GM21423 (cell line): ENCODE results near the gene UCHL5.
A peak's percentile ranks its signal among the peaks of the same experiment; 100 is the strongest.

Source experiments
- ATAC-seq: cut with Tn5 transposase; IDR thresholded peaks from one replicate; pipeline ENCODE4 v1.9.1; 2021; ENCODE audit warnings: mild to moderate bottlenecking, moderate library complexity; ENCODE audit not compliant: unreplicated experiment

UCHL5 gene, protein sequence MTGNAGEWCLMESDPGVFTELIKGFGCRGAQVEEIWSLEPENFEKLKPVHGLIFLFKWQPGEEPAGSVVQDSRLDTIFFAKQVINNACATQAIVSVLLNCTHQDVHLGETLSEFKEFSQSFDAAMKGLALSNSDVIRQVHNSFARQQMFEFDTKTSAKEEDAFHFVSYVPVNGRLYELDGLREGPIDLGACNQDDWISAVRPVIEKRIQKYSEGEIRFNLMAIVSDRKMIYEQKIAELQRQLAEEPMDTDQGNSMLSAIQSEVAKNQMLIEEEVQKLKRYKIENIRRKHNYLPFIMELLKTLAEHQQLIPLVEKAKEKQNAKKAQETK

DNA sequence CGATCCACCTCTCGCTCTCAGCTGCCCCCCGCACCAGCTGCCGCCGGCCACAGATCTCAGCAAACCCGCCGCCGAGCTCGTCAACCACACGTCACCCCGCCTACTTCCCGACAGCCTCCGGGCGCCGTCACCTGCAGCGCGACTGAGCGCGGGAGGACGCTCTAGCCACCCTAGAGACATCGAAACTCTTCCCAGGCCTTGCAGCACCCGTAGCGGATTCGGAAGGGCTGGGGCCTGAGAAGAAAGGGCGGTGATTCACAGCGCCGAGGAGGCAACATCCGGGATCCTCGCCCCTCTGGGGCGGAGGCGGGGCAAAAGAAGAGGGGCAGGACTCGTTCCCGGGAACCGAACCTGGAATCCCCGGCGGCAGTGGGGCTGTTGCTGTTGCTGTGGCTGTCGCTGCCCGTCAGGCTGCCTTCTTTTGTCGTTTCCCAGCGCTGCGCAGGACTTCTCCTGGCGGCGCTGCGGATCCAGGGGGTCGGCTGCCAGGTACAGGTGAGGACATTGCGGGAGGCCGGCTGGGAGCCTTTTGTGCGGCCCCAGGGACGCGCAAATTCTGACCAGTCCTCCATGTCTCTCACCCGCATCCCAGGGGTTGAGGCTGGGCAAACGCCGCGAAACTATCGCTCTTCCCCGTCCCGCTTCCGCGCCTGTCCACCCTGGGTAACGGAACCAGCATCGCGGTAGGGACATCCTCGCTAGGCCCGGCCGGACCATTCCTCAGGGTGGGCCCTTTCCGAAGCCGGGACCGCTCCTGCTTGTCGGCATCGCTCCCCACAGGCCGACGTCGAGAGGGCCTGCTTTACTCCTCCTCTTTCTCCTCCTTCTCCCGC, at the start of gene UCHL5, which contains the start of gene RO60:
Gene UCHL5, minus strand, starts transcription at position 79 of the 833 bp plus-strand sequence. CDS start 100 bp downstream, outside the sequence.
Gene RO60, plus strand, starts transcription at position 331 of the 833 bp plus-strand sequence. CDS start 9,443 bp downstream, outside the sequence.
- ATAC-seq, result peak; percentile 93

DNA sequence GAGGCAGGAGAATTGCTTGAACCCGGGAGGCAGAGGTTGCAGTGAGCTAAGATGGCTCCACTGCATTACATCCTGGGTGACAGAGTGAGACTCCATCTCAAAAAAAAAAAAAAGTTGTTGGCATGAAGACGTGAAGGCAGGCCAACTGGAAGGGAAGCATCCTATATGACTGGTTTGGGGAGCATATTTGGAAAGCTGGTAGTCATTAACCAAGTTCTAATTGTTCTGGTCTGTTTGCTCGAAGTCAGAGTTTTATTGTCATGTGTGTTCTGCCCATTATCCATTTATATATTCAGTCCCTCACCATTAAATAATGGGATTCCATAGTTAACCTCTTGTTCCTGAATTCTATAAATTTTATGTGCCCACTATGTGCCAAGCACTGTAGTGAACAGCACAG, 49.3 kb upstream of the UCHL5 start:
- no peak for ATAC-seq

DNA sequence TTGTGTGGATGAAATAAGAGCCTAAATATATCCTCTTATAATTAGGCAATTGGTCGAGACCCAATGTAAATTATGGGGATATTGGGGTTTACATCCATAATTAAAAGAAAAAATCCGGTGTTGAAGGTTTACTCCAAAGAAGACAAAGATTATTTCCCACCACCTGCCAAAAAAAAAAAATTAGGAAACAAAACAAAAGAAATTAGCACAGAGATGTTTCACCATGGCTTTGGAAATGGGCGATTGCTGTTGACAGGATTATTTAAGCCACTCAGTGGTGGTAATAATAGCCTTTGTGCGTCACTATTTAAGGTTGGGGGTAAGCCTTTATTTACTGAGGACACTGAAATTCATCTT, 46.6 kb upstream of the UCHL5 start:
- no peak for ATAC-seq

DNA sequence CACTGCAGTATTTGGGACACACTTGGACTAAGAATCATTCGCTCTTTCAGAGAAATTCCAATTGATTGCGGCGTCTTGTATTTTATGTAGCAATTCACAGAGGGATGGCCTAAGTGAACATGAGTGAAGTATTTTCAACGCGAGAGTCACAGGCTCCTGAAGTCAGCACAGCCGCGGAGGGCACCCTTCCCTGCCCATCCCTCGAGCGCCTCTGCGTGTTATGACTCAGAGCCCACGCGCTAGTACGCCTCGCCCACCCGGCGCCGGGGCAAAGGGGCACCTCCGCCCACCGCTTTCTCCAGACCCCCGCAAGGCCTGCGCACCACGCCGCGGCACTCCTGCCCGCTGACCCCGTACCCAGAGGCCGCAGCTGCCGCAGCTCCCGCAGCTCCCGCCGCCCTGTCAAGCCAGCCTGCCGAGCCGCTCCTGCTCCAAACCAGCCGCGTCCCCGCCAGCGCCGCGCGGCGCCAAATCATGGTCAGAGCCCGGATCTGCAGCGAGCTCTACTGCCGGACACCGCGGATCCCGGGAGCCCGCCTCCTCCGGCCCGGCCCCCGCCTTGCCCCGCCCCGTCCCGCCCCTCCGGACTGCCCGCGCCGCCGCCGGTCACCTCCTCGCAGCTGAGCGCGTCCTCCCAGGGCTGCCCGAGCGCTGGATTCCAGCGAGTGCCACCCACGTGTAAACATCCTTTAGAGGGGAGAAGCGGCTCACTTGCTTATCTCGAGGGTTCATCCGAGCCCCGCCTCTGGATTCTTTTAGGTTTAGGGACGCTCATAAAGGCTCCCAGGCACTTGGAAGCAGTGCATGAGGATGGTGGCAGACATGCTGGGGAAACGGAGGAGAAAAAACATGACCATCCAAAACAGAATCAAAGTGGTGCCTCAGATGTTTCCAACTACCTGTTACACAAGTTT, 46.0 kb upstream of the UCHL5 start, which contains the start of gene GLRX2:
Gene GLRX2, minus strand, starts transcription at position 508 of the 914 bp plus-strand sequence. Its CDS starts 32 bp downstream, at position 476.
- ATAC-seq, result peak; percentile 91

DNA sequence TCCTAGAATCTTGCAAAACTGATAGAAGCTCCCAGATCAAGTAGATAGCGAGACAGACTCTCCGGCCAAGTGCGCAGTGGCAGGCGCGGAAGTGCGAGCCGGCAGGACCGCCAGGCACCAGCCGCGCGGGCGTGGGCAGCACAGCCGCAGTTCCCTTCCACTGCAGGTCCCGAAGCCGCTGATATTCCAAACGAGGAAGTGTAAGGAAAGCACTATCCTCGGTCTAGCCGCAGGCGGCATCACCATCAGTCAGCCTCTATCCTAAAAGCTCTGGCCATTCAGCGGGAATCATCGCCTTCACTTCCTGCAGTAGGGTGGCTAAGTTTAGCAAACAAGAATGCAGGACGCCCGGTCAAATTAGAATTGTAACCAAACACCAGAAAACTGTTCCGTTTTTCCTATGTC, 45.3 kb upstream of the UCHL5 start:
- ATAC-seq, result peak; percentile 34

DNA sequence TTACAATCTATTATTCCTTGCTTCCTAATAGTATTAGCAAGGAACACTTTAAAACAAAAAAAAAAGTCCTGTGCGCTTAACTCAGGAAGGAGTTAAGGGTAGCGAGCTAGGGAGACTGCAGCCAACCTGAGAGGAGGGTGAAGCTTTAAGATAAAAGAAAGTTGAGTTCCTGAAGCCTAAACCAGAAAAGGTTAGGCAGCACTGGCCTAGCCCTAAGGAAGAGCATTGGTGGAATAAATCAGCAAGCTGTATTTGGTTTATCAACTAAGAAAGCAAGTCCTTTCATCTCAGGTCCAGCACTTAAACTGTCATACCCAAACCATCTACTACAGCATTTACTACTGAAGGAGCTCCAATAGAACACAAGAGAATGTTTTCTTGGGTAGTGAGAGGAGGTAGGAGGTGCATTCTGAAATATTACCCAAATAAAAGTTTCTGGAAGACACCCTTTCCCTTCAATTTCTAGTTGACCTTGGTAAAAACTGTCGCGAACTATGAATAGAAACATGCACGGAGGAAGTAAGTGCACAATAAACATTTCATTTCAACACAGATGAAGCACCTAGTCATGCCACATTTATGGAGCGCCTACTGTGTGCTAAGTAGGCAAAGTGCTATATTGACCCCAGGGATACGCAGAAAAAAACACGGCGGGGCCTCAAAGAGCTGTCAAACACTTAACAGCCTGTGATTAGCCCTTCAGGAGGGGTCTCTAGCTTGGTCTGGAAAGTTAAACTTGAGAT, 44.8 kb upstream of the UCHL5 start:
- ATAC-seq, result no peak

DNA sequence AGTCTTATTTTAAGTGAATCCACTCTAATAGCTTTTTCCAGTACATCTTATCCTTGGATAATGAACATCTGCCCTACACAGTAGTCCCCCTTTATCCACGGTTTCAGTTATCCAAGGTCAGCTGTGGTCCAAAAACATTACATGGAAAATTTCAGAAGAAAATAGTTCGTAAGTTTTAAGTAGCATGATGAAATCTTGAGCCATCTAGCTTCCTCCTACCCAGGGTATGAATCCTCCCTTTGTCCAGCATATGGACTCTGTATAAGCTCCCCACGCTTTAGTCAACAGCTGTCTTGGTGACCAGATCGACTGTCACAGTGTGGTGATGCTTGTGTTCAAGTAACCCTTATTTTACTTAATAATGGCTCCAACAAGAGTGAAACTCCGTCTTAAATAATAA, 43.5 kb upstream of the UCHL5 start:
- ATAC-seq, result no peak

DNA sequence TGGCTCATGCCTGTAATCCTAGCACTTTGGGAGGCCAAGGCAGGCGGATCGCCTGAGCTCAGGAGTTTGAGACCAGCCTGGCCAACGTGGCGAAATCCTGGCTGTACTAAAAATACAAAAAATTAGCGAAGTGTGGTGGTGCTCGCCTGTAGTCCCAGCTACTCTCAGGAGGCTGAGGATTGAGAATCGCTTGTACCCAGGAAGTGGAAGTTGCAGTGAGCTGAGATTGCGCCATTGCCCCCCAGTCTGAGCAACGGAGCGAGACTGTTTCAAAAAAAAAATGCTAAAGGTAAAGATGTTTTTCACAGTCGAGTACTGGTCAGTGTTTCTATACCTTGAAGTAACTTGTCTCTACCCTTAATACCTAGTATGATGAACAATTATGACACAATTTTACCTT, 35.0 kb upstream of the UCHL5 start:
- no peak for ATAC-seq

DNA sequence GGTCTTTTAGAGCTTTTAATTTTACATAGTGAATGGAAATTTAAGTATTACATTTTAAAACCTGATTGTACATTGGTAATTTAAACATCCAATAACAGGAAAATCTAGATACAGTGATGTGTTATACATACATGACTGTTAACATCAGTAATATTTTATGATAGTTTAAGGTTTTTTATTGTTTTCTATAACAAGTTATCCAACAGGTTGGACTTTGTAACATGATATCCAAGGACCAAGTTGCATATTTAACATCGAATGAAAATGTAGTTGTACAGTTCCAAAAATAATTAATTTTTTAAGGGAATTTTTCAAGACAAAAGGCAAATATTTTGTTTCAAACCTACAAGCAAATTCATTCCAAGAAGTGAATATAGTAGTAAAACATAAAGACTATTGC, 31.7 kb upstream of the UCHL5 start:
- ATAC-seq, result no peak

DNA sequence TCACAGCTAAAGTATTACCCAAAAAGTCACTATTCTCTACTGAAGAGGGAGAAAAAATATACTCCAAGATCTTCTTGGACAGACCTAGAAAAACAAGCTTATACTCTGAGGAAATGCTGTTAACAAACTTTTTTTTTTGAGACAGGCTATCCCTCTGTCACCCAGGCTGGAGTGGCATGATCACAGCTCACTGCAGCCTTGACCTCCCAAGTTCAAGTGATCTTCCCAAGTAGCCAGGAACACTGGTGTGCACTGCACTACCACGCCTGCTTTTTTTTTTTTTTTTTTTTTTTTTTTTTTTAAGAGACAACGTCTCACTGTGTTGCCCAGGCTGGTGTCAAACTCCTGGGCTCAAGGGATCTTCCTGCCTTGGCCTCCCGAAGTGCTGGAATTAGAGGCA, 28.7 kb upstream of the UCHL5 start:
- no peak for ATAC-seq

DNA sequence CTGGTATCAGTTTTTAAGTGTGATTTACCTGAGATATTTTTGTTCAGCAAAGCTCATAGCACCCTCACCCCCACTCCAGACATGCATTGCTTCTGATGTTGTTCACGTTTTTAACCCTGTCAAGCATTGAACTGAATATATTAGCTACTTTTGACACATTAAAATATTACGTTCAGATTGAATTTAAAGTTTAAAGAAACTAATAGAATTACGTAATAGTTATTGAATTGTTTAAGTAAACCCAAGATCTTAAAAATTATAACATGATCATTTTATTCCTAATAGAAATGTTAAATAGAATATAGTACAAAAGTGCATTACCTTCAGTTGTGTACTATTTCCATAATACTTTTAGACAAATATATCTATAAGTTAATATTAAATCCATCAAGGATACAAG, 27.2 kb upstream of the UCHL5 start:
- ATAC-seq, result no peak

DNA sequence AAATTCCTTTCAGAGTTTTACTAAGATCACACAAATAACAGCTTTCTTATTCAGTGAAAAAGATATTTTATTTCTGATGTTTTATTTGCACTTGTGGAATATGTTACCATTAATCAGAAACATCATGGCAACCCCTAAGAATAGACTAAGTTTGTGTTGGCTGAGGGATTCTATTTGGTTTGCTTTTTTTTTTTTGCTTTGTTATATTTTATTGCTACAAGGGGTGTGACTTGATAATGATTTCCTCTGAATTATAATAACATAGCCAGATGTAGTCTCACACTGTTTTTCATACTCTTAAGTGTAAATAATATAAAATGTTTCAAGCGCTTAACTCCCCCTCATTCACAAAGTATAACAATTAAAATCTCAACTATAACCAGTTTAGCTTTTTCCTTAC, 26.1 kb upstream of the UCHL5 start:
- no peak for ATAC-seq

DNA sequence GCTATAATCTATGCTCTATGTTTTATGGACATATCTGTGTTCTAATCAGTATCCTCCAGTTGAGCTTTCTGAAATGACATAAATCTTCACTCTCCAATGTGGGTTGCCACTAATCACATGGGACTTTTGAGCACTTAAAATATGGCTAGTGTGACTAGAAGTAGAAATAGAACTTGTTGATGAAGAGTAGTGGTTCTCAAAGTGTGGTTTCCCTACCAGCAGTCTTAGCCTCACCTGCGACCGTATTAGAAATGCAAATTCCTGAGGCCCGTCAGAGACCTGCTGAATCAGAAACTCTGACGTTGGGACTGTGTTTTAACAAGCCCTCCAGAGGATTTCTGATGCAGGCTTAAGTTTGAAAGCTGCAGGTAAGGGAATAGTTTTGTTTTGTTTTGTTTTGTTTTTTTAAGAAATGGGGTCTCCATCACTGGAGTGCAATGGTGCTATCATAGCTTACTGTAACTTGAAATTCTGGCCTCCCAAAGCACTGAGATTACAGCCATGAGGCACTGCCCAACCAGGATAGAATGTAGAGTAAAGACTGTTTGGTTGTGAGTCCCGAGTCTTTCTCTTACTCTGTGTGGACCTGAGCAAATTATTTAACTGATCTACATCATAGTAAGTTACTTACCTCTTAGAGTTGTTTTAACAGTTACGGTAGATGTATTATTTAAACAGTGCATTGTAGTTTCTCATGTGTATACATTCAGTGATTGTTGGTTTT, 24.4 kb upstream of the UCHL5 start:
- ATAC-seq, result peak; percentile 93

DNA sequence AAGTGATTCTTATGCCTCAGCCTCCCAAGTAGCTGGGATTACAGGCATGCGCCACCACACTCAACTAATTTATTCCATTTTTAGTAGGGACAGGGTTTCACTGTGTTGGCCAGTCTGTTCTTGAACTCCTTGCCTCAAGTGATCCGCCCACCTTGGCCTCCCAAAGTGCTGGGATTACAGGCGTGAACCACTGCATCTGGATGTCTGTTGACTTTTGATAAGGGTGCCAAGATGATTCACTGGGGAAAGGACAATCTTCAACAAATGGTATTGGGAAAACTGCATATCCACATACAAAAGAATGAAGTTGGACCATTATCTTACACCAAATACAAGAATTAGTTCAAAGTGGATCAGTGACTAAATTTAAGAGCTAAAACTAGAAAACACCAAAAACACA, 20.0 kb upstream of the UCHL5 start:
- no peak for ATAC-seq

DNA sequence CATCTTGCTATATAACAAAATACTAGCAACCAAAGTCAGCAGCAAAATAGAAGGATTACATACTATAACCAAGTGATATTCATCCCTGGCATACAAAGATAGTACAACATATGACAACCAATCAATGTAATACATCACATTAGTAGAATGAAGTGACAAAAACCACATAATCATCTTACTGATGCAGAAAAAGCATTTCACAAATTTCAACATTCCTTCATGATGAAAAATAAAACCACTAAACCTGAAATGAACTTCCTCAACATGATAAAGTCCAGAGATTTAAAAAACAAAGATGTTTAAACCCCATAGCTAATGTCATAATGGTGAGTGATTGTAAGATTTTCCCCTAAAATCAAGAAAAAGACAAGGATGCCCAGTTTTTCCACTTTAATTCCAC, 18.8 kb upstream of the UCHL5 start:
- no peak for ATAC-seq

DNA sequence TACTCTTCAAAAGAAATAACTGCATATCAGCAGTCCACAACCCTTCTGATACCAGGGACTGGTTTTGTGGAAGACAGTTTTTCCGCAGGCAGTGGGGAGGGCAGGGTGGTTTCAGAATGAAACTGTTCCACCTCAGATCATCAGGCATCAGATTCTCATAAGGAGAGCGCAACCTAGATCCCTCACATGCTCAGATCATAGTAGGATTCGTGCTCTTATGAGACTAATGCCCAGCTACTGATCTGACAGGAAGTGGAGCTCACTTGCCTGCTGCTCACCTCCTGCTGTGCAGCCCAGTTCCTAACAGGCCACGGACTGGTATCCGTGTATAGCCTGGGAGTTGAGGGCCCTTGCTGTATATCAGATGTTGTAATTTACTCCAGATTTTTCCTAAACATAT, 11.8 kb upstream of the UCHL5 start:
- peak; percentile 56 for ATAC-seq

DNA sequence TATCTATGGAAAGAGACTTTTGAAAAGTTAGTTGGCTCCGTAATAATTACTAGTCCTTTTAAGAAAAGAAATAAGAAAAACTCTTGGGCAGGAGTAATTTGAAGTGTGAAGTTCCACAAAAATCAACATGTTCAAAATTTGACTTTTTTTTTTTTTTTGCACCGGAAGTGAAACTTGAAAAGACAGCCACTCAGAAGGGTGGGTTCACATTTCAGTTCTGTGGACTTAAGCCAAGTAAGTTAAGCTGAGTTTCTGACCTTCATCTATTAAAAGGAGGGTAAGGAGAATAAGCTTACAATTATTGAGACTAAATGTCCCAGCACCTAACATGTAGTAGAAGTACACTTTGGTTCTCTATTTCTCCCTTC, 11.2 kb upstream of the UCHL5 start:
- no peak for ATAC-seq

DNA sequence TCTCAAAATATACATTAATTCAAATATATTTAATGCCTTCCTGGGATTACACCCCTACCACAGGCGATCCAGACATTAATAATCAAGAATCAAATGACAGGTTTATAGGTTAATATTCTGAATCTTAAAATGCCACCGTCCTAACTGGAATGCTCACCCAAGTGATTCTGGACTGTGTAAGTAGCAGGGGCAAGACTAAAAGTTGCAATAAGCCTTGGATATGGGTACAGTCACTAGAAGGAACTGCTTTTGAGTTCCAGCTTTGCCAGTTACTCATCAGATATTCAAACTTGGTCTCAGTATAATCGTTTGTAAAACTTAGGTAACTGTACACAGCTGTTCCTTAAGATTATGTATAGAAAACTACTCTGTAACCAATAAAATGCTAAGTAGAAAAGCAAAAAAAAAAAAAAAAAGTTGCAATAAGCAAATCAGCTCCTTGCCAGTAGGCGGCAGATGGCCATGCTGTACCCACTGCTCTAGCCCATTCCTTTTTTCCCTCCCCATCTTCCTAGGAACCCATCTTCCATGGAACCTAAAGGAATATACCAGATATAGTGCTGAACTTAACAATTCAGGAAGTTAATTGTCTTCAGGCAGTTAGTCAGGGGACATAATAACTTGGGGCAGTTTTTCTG, 10.7 kb upstream of the UCHL5 start:
- no peak for ATAC-seq

DNA sequence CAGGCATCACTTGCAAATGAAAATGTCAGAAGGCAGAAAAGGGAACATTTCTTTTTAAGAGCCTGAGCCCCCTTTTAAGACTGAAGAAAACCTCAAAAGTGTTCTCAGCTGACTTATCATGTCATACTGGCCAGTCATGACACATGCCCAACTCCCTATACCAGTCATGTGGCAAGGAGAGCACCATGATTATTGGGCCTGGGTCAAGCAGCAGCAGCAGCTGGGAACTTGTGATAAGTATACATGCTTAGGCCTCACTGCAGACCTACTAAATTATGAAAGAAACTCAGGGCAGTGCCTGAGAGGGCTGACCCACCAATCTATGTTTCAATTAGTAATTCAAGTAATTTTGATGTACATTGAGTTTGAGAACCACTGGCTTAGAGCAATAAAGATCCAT, 8.9 kb upstream of the UCHL5 start:
- no peak for ATAC-seq
